ENCODE measurements around the gene SPPL2B.

DNA sequence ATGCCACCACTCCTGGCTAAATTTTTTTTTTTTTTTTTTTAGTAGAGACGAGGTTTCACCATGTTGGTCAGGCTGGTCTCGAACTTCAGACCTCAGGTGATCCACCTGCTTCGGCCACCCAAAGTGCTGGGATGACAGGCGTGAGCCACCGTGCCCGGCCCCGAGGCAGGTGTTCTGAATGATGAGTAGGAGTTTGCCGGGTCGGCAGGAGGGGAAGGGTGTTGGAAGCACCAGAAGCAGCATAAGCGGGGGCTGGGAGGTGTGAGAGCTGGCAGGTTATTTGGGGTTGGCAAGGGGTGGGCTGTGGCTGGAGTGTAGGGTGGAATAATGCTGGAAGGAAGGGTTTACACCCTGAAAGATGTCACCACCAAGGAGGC, 1.8 kb downstream of the SPPL2B start:
- TF ChIP-seq CTCF (IDR thresholded peaks at IDR 0.05) = no peak
- TF ChIP-seq POLR2A (IDR thresholded peaks at IDR 0.05) = no peak
- no peak for TF ChIP-seq POLR2AphosphoS5 (IDR thresholded peaks at IDR 0.05)

All from gastroesophageal sphincter (tissue), 3 donors.